Fibroblast of pulmonary artery (primary cell): Measurements from ENCODE around the gene HTRA3.
A peak's percentile ranks its signal among the peaks of the same experiment; 100 is the strongest.

Source experiments
- DNase-seq: peaks from one replicate; pipeline ENCODE4 v3.0.0-alpha.2; 2010; ENCODE audit warnings: low read depth
- H3K4me3 ChIP-seq: replicated peaks from 2 replicates; pipeline ENCODE4 v1.5.1; 2011; ENCODE audit warnings: low read depth, mild to moderate bottlenecking, control low read depth, low read length, moderate library complexity
- CTCF ChIP-seq: IDR thresholded peaks from 2 replicates; pipeline ENCODE4 v1.5.1; 2011; ENCODE audit warnings: mild to moderate bottlenecking, control low read depth, low read length, inconsistent platforms; ENCODE audit errors: missing control alignments

HTRA3 gene

GRCh38 chr4:8259743-8260430 lies 9.7 kb upstream of the HTRA3 start:
- TF ChIP-seq CTCF = no peak
- H3K4me3 ChIP-seq = no peak overlapping the region
- no peak for DNase-seq

GRCh38 chr4:8260656-8261111 lies 8.9 kb upstream of the HTRA3 start:
- H3K4me3 ChIP-seq = no peak overlapping the region
- peak; percentile 0 for TF ChIP-seq CTCF
- peak; percentile 70 for DNase-seq

- TF ChIP-seq CTCF = no peak
- H3K4me3 ChIP-seq = no peak overlapping the region
- no peak for DNase-seq
Observed at GRCh38 chr4:8261851-8262535, 7.6 kb upstream of the HTRA3 start.

GRCh38 chr4:8262637-8263322 lies 6.8 kb upstream of the HTRA3 start:
- H3K4me3 ChIP-seq = no peak overlapping the region
- no peak for DNase-seq
- no peak for TF ChIP-seq CTCF

- no peak for DNase-seq
- TF ChIP-seq CTCF = no peak
- H3K4me3 ChIP-seq = no peak overlapping the region
Observed at GRCh38 chr4:8263397-8263796, 6.2 kb upstream of the HTRA3 start.

GRCh38 chr4:8264106-8264505 lies 5.4 kb upstream of the HTRA3 start:
- no peak overlapping the region for H3K4me3 ChIP-seq
- no peak for TF ChIP-seq CTCF
- DNase-seq = no peak
